ENCODE data around the gene GRK1. TPM values are rescaled to one million over a fixed set of nuclear protein-coding genes. Genes with fewer than 3 reads are reported as not detected.

The GRK1 gene
- total and polyA plus RNA-seq, 2 experiments from 2014 or later, result not detected

GRCh38 chr13:113628291-113629270 lies 38.4 kb upstream of the GRK1 start:
- H4K20me1 ChIP-seq (replicated peaks; ENCODE audit: insufficient read depth), result no peaks in the 10 kb centered on the region; the same call in 1 of the 2 replicates
- peak overlapping the region; percentile 79; the same call in 1 of the 2 replicates for H3K27ac Mint-ChIP-seq

More at GRCh38 chr13:113628291-113629270, 38.4 kb upstream of the GRK1 start:
- Histone ChIP-seq H3K79me2 (replicated peaks; ENCODE audit: insufficient read depth) (peaks cover 26% of the 10 kb centered on the region), H3K27me3 (ENCODE audit: insufficient read depth) (no peaks in the 10 kb centered on the region), H3K36me3 (ENCODE audit: insufficient read depth) (no peaks in the 10 kb centered on the region), H3K27ac (ENCODE audit: low read depth) (peak overlapping the region; percentile 63; the same call in 1 of the 2 replicates), H3K4me2 (no peak overlapping the region), H3K4me1 (ENCODE audit: insufficient read depth) (no peaks in the 10 kb centered on the region), H3K4me3 (no peak overlapping the region), H2AFZ (no peak overlapping the region), H3F3A (replicated peaks; ENCODE audit: low read depth) (peaks cover 11% of the 10 kb centered on the region; the same call in 1 of the 2 replicates), H3K9me2 (ENCODE audit: insufficient read depth) (no peaks in the 10 kb centered on the region)
- ATAC-seq (peak; percentile 32), DNase-seq (ENCODE audit: low spot score) (no peak)
- Mint-ChIP-seq H3K27me3 (ENCODE audit: insufficient read depth, low read depth, poor library complexity) (peaks cover 22% of the 10 kb centered on the region), H3K36me3 (ENCODE audit: low read depth) (peaks cover 69% of the 10 kb centered on the region), H3K9me3 (peaks cover 19% of the 10 kb centered on the region), H3K4me3 (no peak overlapping the region), H3K4me1 (peaks cover 7% of the 10 kb centered on the region)
- TF ChIP-seq ETS1 (IDR thresholded peaks at IDR 0.05) (no peak), EZH2 (IDR thresholded peaks at IDR 0.05; ENCODE audit: low read depth, unreplicated experiment) (no peak), ZNF331 (CRISPR knock-in tag; IDR thresholded peaks at IDR 0.05; ENCODE audit: low read depth) (no peak), POLR2AphosphoS5 (IDR thresholded peaks at IDR 0.05; ENCODE audit: low read depth) (no peak), EZH2phosphoT487 (IDR thresholded peaks at IDR 0.05; ENCODE audit: unreplicated experiment) (no peak), ZNF462 (CRISPR knock-in tag; IDR thresholded peaks at IDR 0.05) (no peak), CREB1 (CRISPR knock-in tag; IDR thresholded peaks at IDR 0.05; ENCODE audit: low read depth) (no peak)

Data from GM23338 (cell line).